HG02852 (cell line): ENCODE measurements around the gene DBF4B.

ENCODE experiments used
- ATAC-seq: cut with Tn5 transposase; IDR thresholded peaks from one replicate; pipeline ENCODE4 v1.9.1; 2021; ENCODE audit warnings: mild to moderate bottlenecking, moderate library complexity; ENCODE audit not compliant: unreplicated experiment

Gene DBF4B

DNA sequence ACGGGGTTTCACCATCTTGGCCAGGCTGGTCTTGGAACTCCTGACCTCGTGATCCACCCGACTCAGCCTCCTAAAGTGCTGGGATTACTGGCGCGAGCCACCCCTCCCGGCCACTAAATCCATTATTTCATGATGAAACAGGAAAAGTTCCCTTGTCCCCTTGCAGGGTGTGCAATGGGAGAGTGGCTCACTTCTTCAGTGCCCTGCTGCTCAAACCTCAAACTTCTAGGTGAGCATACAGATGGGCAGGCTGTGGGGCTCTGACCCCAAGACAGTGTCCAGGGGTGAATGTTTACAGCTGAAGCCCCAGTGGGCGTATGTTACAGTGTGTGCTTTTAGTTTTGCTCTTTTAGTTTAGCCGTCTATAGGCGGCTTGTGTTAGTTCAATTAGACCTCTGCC is 87.0 kb downstream of the DBF4B start:
- no peak for ATAC-seq

DNA sequence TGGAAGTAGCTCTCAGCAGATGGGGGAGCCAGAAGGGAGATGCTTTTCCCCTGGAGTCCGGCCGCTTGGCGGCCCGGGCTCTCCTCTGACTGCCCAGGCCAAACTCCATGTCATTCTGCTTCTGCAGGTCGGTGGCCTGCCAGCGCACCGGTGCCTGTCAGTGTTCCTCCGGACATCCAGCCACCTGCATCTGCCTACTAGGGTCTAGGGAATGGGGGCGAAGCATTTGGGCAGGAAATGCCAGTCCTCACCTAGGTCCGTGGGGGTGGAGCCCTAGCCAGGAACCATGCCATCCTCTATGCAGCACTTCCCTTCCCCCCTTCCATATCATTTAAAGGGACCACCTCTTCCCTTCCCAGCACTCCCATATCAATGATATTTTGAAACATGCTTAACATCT is 87.5 kb downstream of the DBF4B start:
- ATAC-seq = no peak

DNA sequence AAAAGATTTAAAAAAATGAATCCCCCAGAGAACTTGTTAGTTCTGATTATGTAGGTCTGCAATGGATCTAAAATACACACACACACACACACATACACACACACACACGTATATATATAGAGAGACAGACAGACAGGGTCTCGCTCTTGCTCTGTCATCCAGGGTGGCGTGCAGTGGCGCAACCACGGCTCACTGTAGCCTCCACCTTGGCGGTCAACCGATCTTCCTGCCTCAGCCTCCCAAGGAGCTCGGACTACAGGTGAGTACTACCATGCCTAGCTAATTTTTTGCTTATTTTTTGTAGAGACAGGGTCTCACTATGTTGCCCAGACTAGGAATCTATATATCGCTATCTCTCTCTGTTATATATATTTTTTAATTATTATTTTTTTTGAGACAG is 88.3 kb downstream of the DBF4B start:
- no peak for ATAC-seq

DNA sequence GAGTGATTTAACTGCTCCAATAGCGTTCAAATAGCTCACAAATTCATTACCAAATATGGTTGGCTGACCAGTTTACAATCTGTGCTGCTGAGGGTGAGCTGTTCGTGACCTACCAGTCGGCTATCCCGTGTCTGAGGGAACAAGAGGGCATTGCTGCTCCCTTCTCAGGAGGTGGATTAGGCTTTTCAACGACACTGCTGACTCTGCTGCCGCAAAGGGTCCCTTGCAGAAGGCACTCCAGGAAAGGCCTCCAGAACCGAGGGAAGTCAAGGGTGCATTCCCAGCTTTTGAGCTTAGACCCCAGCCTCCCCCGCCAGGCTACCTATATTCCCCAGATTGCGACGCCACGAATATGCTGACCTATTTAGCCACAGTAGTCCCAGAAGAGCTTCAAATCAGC is 89.3 kb downstream of the DBF4B start:
- no peak for ATAC-seq

DNA sequence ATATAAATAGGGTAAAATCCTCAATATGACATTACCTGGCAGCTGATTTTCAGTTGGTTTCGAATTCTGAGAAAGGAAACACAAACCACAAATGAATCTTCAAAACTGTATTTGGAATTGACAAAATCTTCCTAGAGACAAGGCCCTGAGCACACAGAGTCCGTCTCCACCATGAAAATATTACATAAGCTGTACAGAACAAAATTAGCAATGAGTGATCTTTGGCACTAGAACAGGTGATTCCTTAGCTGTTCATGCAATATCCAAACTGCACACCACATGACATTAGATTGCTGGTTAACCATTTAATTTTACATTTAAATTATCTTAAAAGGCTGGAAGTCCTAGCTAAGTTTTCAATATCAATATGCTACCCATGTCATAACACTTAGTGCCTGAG is 89.9 kb downstream of the DBF4B start:
- ATAC-seq = no peak
